NOMO-1 (cell line): ENCODE data around the gene TMEM132D.

ENCODE experiments used
- DNase-seq, 2 experiments: peaks; one replicate each; lab custom pipeline; 2025; ENCODE audit not compliant: unreplicated experiment in 2 of 2; lab: John Stamatoyannopoulos, UW

The TMEM132D gene

DNA sequence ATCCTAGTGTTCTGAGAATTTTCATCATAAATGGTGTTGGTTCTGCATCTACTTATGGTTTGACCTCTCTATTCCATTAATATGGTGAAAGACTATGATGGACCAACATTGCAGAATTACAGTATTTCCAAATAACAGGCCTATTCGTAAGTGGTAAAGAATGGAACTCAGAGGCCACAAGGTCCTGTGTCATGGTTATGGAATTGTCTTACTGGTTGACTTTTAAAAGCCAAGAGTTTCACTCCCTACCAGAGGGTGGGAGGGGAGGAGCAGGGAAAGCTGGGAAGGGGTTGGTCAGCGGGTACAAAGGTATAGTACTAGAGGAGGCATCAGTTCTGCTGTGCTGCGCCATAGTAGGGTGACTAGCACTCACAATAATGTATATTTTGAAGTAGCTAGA lies 153.4 kb downstream of the TMEM132D start:
- no peak for DNase-seq

- DNase-seq = no peak
Observed at GRCh38 chr12:129746318-129746717, 157.5 kb downstream of the TMEM132D start.

- no peak for DNase-seq
Observed at GRCh38 chr12:129729170-129729569, 174.7 kb downstream of the TMEM132D start.

DNA sequence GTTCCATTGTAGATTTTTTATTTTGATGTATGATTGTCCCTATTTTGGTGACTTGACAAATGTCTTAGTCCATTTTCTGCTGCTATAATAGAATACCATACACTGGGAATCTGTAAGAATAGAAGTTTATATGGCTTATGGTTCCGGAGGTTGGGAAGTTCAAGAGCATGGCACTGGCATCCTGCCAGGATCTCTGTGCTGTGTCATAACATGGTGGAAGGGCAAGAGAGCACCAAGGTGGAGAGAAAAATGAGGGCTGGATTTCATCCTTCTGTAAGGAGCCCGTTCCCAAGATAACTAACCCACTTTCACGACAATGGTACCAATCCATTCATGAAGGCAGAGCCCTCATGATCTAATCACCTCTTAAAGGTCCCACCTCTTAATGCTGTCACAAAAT lies 176.7 kb downstream of the TMEM132D start:
- DNase-seq = no peak

DNA sequence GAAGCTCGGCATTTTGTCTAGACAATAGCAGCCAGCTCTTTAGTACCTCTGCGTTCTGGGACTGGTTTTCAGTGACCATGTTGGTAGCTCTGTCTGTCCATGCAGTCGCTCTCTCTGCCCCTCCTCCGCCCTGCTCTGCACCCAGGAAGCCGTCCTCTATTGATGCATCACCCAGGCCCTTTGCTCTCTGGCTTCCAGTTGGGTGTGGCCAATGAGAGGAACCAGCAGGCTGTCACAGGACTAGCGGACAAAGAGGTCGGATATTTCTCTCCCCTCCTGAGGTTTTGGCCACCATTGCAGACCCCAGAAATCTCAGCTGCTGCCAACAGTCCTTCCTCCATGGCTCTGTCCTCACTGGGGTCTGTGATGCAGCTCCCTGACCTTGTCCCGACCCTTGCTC lies 180.6 kb downstream of the TMEM132D start:
- no peak for DNase-seq

DNA sequence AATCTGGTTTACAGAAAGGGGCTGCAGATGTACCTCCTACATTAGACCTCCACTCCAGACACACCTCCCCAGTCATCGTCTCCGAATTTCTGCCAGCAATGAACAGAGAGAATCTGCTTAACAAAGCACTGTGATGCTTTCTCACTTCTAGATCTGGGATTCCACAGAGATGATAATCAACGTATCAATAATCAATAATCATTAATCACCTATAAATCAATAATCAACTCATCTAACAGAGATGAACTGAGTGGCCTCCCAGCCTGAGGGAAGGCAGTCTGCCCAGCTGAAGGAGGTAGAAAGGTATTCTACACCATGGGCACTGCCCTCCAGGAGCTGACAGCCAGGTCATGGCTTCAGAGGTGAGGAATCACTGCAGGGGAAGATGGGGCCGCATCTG lies 183.2 kb downstream of the TMEM132D start:
- no peak for DNase-seq

- DNase-seq = no peak
Observed at GRCh38 chr12:129719416-129719815, 184.4 kb downstream of the TMEM132D start.

DNA sequence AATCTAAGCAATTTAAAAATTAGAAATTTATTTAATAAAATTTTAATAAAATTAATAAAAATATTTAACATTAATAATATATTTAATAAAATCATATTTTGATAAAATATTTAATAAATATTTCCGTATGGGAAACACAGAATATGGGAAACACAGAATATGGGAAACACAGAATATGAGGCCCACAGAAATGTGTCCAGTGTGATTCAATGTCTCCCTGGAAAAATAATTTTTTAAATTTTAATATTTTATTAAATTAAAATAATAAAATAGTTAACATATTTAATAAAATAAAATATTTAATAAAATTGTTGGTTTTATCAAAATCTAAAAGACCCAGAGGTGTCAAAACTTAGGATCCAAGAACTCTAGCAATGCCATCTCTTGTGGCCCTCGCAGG lies 186.4 kb downstream of the TMEM132D start:
- no peak for DNase-seq

DNA sequence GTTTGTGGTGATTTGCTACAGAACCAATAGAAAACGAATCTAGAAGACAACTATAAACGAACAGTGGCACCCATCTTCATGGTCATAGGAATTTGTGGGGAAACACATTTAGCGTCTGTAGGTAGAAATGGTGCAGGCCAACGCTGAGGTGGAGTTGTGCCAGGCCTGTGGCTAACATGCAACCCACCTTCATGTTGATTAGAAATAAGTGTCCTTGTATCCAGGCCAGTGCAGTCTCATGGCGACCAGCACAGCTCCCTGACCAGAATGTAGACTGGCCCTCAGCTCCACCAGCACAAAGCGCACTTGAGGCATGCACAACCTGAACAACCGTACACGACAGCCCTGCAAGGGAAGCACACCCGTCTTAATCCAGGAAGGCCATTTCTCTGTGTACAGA lies 187.0 kb downstream of the TMEM132D start:
- no peak for DNase-seq

DNA sequence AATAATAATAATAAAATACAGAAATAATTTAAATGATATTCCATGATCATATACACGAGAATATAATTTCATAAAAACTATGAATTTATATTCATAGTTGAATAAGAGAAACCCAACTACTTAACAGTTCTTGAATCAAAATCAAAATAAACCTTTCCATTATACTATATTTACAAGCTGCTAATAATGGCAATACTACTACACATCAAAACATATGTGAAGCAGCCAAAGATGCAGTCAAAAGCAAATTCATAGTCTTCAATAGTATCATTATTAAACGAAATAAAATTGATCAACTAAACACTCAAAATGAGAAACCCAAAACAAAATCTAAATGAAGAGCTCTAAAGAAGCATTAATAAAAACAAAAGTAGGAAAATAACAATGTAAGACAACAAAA lies 197.1 kb downstream of the TMEM132D start:
- DNase-seq = no peak

- no peak for DNase-seq
Observed at GRCh38 chr12:129704232-129704830, 199.5 kb downstream of the TMEM132D start.

DNA sequence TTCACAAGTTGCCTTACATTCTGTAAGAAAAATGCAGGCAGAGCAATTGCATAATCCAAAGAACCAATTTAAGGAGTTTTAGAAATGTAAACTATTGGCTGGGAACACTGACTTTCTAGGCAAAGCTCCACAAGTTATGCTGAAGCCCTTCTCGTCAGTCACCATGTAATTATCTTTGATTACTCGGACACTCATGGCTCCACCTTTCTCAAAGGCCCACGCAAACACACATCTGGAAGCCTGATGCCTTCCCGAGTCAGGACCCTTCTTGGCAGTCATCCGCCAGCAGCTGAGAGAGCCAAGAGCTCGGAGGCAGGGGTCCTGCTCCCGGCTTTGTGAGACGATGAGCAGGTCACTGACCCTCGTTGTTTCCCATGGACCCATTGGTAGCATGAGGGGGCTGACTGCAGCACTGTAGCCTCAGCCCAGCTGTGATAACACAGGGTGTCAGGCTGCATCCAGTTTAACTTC lies 202.2 kb downstream of the TMEM132D start:
- DNase-seq = no peak

GRCh38 chr12:129700036-129700435 lies 203.8 kb downstream of the TMEM132D start:
- no peak for DNase-seq

GRCh38 chr12:129696926-129697325 lies 206.9 kb downstream of the TMEM132D start:
- no peak for DNase-seq

GRCh38 chr12:129696405-129696804 lies 207.4 kb downstream of the TMEM132D start:
- no peak for DNase-seq

- DNase-seq = no peak
Observed at GRCh38 chr12:129693731-129694130, 210.1 kb downstream of the TMEM132D start.

- no peak for DNase-seq
Observed at GRCh38 chr12:129687731-129688130, 216.1 kb downstream of the TMEM132D start.

DNA sequence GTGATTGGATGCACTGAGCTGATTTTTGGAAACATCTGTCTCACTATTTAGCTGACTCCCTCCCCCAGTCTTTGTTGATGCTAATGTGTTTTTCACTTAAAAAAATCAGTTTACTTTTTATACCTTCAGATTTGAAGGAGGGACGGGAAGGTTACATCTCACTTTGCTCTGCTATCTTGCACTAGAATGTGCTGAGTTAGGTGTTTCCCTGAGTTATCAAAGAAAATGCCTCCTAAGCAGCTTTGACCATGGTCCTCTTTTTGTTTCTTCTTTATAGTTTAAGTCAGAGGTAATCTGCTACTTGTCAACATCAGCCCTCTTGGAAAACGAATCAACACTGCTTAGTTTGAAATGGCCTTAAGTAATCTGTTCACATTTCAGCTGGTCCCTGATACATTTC lies 222.0 kb downstream of the TMEM132D start:
- no peak for DNase-seq

DNA sequence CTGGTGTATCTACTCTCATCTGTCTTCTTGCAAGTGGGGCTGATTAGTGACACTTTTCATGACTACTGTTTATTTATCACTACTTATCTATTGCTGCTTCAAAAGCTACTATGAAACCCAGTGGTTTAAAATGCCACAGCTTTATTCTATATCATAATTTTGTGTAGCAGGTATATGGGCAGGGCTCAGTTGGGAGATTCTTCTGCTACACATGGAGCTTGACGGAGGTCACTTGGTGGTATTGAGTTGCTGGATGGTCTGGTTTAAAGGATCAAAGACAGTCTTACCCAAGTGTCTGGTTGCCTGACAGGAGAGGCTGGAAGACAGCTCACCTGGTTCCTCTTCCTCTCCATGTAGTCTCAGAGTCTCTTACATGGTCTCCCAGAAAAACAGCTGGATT lies 222.7 kb downstream of the TMEM132D start:
- no peak for DNase-seq

DNA sequence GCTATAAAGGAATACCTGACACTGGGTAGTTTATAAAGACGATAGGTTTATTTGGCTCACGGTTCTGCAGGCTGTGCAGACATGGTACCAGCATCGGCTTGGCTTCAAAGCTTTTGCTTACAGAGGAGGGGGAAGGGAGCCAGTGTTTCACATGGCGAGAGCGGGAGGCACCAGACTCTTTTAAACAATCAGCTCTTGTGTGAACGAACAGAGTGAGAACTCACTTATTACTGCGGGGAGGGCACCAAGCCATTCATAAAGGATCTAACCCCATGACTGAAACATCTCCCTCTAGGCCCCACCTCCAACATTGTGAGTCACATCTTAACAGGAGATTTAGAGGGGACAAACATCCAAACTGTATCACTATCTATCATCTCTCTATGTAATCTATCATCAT lies 227.4 kb downstream of the TMEM132D start:
- DNase-seq = no peak

DNA sequence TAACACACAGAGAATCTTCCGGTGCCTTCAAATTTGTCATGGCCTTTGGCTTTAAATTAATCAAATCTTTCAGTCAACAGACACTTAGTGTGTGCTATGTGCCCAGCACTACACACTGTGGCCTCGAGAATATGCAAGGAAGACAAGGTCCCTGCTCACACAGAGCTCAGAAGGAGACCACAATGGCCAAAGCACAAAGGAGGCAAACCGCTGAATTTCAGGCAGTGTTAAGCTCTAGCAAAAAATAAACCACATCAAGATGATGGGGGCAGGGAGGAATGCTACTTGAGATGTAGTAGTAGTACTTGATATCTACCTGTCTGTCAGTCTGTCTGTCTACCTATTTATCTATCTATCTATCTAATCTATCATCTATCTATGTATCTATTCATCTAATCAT lies 227.9 kb downstream of the TMEM132D start:
- DNase-seq = no peak

GRCh38 chr12:129675496-129675895 lies 228.3 kb downstream of the TMEM132D start:
- DNase-seq = no peak

DNA sequence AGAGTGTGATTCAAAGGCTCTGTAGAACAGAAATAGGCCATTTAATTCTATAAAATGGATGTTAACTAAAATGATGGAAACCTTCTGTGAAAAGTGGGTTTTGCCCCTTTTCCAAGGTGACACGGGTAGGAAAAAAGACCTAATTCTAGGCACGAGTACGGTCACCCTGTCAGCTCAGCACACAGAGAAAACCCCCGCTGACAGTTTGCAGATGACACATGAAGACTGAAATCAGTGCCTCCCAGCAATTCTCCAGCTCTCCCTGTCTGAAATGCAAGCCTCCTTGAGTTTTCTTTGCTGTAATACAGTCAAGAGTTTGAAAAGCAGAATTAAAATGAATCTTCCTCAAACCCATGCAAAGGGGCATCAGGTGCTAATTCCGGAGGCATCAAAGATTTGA lies 230.0 kb downstream of the TMEM132D start:
- DNase-seq = no peak
